Smooth muscle cell (in vitro differentiated cells): Measurements from ENCODE around the gene FUT2. TPM values are rescaled to one million over a fixed set of nuclear protein-coding genes. Genes with fewer than 3 reads are reported as not detected.

Experiments used
- DNase-seq: peaks from one replicate; lab custom pipeline; 2025; ENCODE audit not compliant: unreplicated experiment; lab: John Stamatoyannopoulos, UW
- H2AFZ ChIP-seq: fragments of 200-600 bp; sonication (generic); 2 replicates; pipeline ENCODE4 v1.6.0; 2016; ENCODE audit warnings: antibody characterized with exemption, low read depth, mild to moderate bottlenecking
- H3F3A ChIP-seq: fragments of 200-600 bp; sonication (generic); 2 replicates; pipeline ENCODE4 v1.6.0; 2017; ENCODE audit warnings: antibody characterized with exemption, low read depth
- H3K27ac ChIP-seq: fragments of 200-600 bp; sonication (generic); 2 replicates; pipeline ENCODE4 v1.5.1; 2016; ENCODE audit warnings: low read depth, mild to moderate bottlenecking
- H3K27me3 ChIP-seq: fragments of 200-600 bp; sonication (generic); 2 replicates; pipeline ENCODE4 v1.6.1; 2016; ENCODE audit warnings: low read depth, mild to moderate bottlenecking
- H3K36me3 ChIP-seq: fragments of 200-600 bp; sonication (generic); 2 replicates; pipeline ENCODE4 v1.5.1; 2016; ENCODE audit warnings: low read depth
- H3K4me1 ChIP-seq: fragments of 200-600 bp; sonication (generic); 2 replicates; pipeline ENCODE4 v1.5.1; 2016; ENCODE audit warnings: low read depth
- H3K4me2 ChIP-seq: fragments of 200-600 bp; sonication (generic); 2 replicates; pipeline ENCODE4 v1.6.0; 2016; ENCODE audit warnings: mild to moderate bottlenecking
- H3K4me3 ChIP-seq: fragments of 200-600 bp; sonication (generic); 2 replicates; pipeline ENCODE4 v1.5.1; 2016; ENCODE audit warnings: mild to moderate bottlenecking
- H3K79me2 ChIP-seq: fragments of 200-600 bp; sonication (generic); 2 replicates; pipeline ENCODE4 v1.6.0; 2016; ENCODE audit warnings: low read depth, mild to moderate bottlenecking
- H3K9ac ChIP-seq: fragments of 200-600 bp; sonication (generic); 2 replicates; pipeline ENCODE4 v1.6.0; 2016; ENCODE audit warnings: low read depth
- H3K9me3 ChIP-seq: fragments of 200-600 bp; sonication (generic); replicated peaks from 2 replicates; pipeline ENCODE4 v1.5.1; 2016; ENCODE audit warnings: low read depth
- H4K20me1 ChIP-seq: fragments of 200-600 bp; sonication (generic); 2 replicates; pipeline ENCODE4 v1.6.0; 2016; ENCODE audit warnings: low read depth
- WGBS: methylation state at CpG from one replicate; pipeline ENCODE4 v1.1.7; 2016; ENCODE audit warnings: low lambda C conversion rate; 5-methylcytosine and 5-hydroxymethylcytosine counted together
- polyA plus RNA-seq: library from polyadenylated mRNA; unstranded; fragments of >200 nt; fragmentation: Nextera tagmentation; extraction: Ambion mirVana; gene quantifications from 2 replicates; pipeline ENCODE4 v1.2.1, GENCODE V29; 2016
- total RNA-seq: library from RNA; depleted of rRNA; stranded (reverse); fragments of >200 nt; gene quantifications from 2 replicates; pipeline ENCODE4 v1.2.3, GENCODE V29; 2014
- TF ChIP-seq, protein P1 (sequence below): fragments of 200-600 bp; sonication (generic); IDR thresholded peaks from 2 replicates; pipeline ENCODE4 v1.5.1; 2017; ENCODE audit warnings: borderline replicate concordance, mild to moderate bottlenecking, antibody characterized with exemption; ENCODE audit not compliant: insufficient read depth, poor library complexity, severe bottlenecking

Gene FUT2
- total and polyA plus RNA-seq, 2 experiments from 2014 or later = 0.18 to 1.1 TPM

- Histone ChIP-seq H3F3A (no peaks in the 10 kb centered on the region), H3K9ac (no peak overlapping the region), H3K27me3 (no peaks in the 10 kb centered on the region), H3K79me2 (no peaks in the 10 kb centered on the region), H3K4me1 (peaks cover 9% of the 10 kb centered on the region), H3K4me3 (no peak overlapping the region), H4K20me1 (no peaks in the 10 kb centered on the region), H2AFZ (no peak overlapping the region), H3K36me3 (no peaks in the 10 kb centered on the region), H3K9me3 (no peaks in the 10 kb centered on the region), H3K4me2 (no peak overlapping the region), H3K27ac (no peak overlapping the region)
- TF ChIP-seq, protein P1, sequence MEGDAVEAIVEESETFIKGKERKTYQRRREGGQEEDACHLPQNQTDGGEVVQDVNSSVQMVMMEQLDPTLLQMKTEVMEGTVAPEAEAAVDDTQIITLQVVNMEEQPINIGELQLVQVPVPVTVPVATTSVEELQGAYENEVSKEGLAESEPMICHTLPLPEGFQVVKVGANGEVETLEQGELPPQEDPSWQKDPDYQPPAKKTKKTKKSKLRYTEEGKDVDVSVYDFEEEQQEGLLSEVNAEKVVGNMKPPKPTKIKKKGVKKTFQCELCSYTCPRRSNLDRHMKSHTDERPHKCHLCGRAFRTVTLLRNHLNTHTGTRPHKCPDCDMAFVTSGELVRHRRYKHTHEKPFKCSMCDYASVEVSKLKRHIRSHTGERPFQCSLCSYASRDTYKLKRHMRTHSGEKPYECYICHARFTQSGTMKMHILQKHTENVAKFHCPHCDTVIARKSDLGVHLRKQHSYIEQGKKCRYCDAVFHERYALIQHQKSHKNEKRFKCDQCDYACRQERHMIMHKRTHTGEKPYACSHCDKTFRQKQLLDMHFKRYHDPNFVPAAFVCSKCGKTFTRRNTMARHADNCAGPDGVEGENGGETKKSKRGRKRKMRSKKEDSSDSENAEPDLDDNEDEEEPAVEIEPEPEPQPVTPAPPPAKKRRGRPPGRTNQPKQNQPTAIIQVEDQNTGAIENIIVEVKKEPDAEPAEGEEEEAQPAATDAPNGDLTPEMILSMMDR = no peak
- no peak for DNase-seq
- WGBS = 54% methylated on average over 31 of the region's 35 CpGs
Measured at GRCh38 chr19:48741129-48741999, 45.6 kb downstream of the FUT2 start.

- 91% methylated on average over 11 of the region's 11 CpGs for WGBS
Measured at GRCh38 chr19:48742096-48742495, 46.3 kb downstream of the FUT2 start.

DNA sequence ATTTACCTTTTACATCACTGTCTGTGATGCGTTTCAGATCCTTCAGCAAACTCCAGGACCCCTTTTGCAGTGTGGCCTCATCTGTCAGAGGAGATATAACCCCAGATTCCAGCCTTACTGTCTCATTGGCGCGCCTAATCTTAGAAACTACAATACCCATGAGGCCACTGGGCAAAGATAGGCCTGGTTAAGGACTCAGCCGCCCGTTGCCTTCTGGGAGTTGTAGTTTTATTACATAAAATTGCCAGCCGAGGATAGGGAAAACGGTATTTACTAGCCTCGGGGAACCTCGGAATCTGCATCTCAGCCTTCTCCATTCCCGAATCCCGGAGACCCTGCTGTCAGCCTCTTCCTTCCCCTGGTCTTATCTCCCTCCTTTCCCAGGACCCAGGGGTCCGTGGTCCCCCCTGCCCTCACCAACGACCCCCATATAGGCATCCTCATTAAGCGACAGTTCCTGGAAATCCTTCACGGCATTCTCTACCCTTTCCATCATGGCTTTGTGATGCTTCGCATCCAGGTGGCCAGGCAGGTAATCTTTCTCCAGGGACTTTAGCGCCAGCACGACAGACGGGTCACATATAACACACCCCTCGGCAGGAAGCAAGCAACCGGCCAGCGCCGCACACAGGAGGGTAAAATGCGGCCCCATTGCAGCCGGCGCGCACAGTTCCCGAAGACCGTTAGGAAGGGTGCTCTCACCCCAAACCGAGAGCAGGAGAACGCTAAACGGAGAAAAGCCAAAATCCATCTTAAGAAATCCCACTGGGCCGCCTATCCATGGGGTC is 49.6 kb downstream of the FUT2 start:
- H3K79me2 ChIP-seq = no peaks in the 10 kb centered on the region
- DNase-seq = no peak
- no peaks in the 10 kb centered on the region for H4K20me1 ChIP-seq
- 66% methylated on average over 33 of the region's 33 CpGs for WGBS
- H3K4me2 ChIP-seq = no peak overlapping the region
- H3K9ac ChIP-seq = no peak overlapping the region
- H3K4me1 ChIP-seq = no peaks in the 10 kb centered on the region
- no peaks in the 10 kb centered on the region for H3K9me3 ChIP-seq
- peaks cover 3% of the 10 kb centered on the region for H3F3A ChIP-seq
- no peaks in the 10 kb centered on the region for H3K27me3 ChIP-seq
- H3K4me3 ChIP-seq = no peak overlapping the region
- no peaks in the 10 kb centered on the region for H3K36me3 ChIP-seq
- no peak overlapping the region for H3K27ac ChIP-seq
- TF ChIP-seq, protein P1 = no peak
- no peak overlapping the region for H2AFZ ChIP-seq

More at GRCh38 chr19:48742096-48742495, 46.3 kb downstream of the FUT2 start:
- H3K9ac ChIP-seq = no peak overlapping the region
- H3K4me3 ChIP-seq = no peak overlapping the region
- H3K36me3 ChIP-seq = no peaks in the 10 kb centered on the region
- TF ChIP-seq, protein P1 = no peak
- no peak overlapping the region for H2AFZ ChIP-seq
- no peak overlapping the region for H3K4me2 ChIP-seq
- no peaks in the 10 kb centered on the region for H3K79me2 ChIP-seq
- H3K27ac ChIP-seq = no peak overlapping the region
- H3K9me3 ChIP-seq = no peaks in the 10 kb centered on the region
- no peaks in the 10 kb centered on the region for H3K27me3 ChIP-seq
- no peak for DNase-seq
- H3F3A ChIP-seq = no peaks in the 10 kb centered on the region
- peaks cover 9% of the 10 kb centered on the region for H3K4me1 ChIP-seq
- no peaks in the 10 kb centered on the region for H4K20me1 ChIP-seq
